Fibroblast of peridontal ligament (primary cell): ENCODE results near the gene RSPRY1.
"Not testable (repeated sequence)": the region's sequence is repeated elsewhere in the genome, so short reads cannot be mapped to it uniquely, and the experiment has no call there.

ENCODE experiments used
- DNase-seq: peaks from one replicate; pipeline ENCODE4 v3.0.0-alpha.2; 2010; ENCODE audit errors: extremely low read depth

The RSPRY1 gene

DNA sequence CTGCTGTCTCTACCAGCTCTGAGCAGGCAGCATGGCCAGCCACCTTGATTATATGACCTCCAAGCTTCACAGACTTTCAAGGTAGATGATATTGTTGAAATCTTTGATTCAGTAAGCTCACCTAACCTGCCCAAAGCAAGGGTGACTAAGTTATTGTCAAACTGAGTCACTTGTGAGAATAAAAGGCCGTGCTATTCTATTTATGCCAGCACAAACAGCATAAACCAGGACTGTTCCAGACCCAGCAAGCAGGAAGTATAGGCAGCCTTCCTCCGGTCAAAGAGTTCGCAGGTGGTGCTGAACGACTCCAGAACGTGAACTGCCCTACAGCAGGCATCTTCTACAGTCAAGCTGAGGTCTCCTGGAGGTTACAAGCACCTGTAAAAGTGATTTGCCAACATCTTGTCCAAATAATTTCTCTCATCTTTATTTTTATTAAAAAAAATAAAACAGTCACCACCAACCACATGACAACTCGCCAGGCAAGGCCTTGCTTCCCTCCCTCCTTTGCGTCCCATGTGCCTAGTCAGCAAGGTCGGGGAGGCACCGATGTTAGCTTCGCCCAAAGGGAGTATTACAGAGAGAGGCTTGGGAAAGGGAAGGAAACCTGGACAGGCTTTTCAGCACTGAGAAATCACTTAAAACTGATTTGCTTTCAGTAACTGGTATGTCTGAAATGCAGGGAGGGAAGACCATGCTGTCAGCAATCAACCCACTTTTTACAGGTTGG lies 69.7 kb downstream of the RSPRY1 start:
- DNase-seq = no peak

DNA sequence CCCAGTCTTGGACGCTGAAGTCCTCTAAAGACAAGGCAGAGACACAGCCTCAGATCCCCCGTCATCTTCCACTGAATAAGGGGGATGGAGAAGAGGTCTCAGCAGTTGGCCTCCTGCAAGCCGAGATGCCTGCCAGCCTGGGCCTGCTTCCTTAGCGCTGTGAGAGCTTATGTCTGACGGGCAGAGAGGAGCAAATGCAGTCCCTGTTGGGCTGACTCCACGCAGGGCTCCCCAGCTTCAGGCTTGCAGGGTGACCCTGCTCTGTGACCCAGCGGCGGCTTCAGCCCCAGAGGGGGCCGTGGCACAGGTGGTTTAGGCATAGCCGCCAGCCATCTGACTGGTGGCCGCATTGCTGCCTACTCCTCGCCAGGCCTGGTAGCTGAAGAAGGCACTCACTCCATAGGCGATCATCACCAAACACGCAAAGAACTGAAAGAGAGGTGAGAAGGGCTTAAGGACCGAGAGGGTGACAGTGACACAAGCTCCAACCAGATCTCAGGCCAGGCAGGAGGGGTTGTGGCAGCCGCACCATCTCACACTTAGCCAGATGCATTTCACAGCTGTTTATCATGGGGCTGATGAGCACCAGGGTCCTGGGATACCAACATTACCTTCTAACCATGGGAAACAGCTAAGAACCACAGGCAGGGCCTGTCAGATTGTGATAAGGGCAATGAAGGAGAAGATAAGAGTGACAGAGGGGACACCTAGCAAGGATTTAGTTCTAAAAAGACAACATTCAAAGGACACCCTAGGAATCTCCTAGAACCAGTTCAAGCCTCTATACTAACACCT lies 70.7 kb downstream of the RSPRY1 start:
- no peak for DNase-seq

DNA sequence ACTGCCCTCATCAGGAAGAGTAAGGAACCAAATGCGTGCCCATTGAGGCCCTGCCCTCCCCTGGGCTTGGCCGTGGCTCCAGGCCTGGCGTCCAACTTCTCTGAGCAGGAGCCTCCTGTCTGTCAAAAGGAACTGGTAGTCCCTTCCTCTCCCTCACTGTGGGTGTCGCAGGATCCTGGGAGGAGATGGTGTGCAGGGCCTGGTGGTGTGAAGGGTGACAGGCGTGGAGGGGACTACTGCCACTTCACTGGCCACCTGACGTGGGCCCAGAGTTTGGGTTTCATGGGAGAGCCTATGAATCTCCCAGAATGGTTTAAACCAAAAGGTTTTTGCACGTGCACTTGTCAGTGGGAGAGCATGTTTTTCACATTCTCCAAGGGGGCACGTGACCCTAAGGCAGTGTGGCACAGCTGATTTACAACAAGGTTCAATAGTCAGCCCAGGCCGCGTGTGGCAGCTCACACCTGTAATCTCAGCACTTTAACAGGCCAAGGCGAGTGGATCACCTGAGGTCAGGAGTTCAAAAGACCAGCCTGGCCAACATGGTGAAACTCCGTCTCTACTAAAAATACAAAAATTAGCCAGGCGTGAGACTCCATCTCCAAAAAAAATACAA lies 71.4 kb downstream of the RSPRY1 start:
- DNase-seq = no peak

DNA sequence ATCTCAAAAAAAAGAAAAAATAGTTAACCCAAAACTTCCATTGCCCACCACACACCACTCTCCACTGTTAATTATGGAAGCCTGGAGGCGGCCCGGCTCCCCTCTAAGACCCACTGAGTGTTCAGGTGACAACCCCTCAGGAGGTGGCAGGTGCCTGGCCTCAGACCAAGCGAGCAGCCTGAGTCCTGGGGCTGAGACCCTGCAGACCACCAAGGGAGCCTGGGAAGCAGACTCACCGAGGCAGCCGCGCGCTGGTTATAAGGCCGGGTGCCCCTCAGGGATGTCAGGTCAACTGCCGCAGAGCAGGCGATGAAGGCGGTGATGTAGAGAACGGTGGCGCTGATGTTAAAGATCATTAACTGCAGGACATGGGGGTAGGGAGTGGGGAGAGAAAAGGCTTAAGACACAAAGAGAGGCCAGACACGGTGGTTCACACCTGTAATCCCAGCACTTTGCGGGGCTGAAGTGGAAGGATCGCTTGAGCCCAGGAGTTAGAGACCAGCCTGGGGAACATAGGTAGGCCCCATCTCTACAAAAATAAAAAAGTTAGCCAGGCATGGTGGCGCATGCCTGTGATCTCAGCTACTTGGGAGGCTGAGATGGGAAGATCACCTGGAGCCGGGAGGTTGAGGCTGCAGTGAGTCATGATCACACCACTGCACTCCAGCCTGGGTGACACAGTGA lies 72.2 kb downstream of the RSPRY1 start:
- DNase-seq = no peak

DNA sequence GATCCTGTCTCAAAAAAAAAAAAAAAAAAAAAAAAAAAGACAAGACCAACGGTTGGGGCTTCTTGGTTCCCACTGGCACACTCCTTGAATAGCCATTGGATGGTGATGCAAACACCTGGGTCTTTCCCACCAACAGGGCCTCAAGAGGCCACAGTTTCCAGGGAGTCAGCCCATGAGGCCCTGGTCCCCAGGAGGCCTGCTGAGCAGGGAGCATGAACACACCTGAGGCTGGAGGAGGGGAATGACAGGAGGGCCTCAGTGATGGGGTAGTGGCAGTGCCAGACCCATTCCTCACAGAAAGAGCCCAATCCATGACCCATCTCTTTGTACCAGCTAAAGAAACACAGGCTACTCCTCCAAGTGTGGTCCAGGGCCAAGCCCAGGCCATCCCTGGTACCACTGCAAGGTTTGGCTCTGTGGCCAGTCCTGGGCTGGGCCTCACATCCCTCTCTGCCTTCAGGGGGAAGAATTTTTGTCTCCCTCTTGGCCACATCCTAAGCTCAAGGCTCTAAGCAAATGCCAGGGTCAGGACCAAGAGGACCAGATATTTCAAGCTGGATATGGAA lies 72.9 kb downstream of the RSPRY1 start:
- no peak for DNase-seq

DNA sequence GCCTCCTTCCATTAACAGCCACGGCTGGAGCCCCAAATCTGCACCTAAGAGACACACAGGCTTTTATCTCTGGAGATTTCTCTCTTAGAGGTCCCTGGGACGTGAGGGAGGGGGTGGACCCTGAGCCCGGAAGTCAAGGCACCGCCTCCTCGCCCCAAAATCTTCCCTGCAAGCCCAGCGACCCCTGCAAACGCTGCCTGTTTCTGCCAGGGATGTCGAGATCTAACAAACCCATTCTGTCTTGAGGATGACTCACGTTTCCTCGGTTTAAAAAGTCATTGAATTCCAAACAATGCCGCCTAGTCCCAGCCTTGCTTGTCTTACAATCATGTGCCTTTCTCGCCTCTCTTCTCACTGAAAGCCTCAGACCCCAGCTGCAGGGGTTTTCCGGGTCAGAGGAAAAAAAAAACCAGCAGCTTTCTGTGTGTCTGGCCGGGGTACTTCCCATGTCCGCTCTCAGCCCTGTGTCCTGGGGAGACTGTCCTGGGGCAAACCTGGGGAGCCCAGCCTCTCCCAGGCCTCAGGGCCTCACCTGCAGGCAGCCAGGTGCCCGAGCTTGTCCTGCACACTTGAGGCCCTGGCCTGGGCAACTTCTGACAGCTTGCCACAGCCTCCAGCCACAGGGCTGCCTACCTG lies 74.3 kb downstream of the RSPRY1 start:
- DNase-seq = peak; percentile 67

DNA sequence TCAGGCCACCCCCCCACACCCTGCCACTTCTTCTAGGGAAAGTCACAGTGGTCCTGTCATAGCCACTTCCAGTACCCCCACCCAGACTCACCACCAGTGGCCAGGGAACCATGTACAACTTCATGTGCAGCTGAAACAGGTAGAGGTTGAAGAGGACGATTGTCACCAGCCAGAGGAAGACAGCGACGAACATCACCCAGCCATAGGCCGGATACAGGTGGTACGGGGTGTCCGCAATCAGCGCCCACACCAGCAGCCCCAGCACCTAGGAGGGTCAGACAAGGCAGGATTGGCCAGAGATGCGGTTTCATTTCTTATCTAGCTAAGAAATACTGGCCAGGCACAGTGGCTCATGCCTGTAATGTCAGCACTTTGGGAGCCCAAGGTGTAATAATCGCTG lies 75.7 kb downstream of the RSPRY1 start:
- DNase-seq = no peak

DNA sequence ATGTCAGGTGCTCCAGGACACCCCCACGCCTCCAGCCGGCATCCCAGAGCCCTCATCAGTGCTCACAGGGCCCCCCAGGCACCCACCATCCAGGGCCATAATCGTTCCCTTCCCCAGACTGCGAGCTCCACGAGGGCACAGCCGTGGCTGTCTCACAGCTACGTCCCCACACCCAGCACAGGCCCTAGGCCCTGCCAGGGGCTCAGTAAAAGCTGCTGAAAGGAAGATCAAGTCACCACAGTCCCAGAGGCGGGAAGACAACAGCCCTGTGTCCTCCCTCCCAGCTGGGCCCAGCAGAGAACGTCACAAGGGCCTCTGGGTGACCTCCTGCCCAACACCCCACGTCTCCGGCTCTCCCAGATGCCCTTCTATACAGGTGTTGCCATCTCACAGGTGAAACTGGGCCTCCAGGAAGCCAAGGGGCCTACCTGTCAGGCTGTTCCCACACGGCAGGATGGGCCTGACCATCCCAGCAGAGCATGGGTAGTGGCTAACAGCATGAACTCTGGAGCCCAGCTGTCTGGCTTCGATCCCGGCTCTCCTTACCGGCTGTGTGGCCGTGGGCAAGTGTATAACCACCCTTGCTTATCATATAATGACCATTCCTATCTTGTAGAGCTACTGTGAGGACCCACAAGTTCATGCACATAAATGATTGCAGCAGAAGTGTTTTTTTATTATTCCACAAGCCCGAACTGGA lies 76.9 kb downstream of the RSPRY1 start:
- DNase-seq = no peak

DNA sequence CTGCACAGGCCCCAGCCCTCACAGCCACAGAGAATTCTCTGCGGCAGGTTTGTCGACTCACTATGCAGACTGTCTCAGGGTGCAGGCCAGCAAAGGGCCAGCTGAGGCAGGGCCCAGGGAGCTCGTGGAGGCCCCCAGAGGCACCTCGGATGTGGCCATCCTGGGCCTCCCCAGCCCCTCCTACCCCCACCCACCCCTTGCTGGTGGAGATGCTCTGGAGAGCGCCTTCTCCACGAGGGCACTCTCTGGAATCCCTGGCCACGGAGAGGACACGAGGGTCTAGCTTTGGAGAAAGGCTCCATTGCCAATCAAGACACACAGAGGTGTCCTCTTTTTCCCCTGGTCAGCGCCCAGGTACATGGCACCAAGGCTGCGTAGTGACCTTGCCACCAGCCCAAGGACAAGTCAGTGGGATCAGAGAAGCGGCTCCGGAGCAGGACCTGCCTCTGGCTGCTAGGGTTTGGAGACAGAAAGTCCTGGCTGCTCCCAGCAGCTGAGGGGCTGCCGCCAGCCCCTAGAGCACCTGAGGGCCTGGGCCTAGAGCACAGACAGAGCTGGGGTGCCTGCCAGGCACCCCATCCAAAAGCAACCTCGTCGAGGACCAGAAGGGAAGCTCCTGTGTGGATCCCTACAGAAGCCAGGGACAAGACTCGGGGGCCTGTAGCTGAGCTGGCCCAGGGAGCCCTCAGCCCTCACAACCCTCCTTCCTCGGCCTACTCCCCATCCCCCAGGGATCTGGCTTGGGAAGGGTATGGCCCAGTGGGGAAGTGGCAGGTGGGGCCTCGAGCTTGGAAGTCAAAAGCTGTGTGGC lies 77.6 kb downstream of the RSPRY1 start:
- DNase-seq = no peak

DNA sequence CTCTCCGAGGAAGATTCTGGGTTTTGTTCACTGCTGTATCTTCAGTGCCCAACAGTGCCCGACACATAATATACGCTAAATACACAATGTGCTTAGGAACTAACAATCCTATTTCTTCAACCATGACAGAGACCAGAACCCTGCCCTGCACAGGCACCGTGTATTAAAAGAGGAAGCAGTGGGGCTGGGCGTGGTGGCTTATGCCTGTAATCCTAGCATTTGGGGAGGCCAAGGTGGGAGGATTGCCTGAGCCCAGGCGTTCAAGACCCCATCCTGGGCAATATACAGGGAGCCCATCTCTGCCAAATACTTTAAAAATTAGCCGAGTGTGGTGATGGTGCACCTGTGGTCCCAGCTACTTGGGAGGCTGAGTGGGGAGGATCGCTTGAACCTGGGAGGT lies 78.3 kb downstream of the RSPRY1 start:
- DNase-seq = no peak

DNA sequence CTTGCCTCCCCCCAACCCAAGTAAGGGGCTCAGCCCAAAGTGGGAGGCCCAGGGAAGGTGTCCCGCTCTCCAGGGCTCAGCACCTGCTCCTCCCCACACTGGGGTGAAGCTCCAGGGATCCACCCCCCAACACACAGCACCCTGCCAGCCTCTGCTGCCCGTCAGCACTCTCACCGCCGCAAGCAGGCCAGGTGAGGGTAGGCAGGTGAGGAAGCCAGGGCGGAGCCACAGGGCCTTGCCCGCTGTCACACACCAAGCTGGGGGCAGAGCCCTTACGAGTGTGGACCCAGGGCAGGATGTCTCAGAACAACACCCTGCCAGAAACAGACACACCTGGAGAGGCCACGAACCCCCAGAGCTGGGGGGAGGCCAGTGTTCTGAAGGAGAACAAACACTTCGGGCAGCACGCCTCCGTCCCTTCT lies 78.8 kb downstream of the RSPRY1 start:
- DNase-seq = no peak

DNA sequence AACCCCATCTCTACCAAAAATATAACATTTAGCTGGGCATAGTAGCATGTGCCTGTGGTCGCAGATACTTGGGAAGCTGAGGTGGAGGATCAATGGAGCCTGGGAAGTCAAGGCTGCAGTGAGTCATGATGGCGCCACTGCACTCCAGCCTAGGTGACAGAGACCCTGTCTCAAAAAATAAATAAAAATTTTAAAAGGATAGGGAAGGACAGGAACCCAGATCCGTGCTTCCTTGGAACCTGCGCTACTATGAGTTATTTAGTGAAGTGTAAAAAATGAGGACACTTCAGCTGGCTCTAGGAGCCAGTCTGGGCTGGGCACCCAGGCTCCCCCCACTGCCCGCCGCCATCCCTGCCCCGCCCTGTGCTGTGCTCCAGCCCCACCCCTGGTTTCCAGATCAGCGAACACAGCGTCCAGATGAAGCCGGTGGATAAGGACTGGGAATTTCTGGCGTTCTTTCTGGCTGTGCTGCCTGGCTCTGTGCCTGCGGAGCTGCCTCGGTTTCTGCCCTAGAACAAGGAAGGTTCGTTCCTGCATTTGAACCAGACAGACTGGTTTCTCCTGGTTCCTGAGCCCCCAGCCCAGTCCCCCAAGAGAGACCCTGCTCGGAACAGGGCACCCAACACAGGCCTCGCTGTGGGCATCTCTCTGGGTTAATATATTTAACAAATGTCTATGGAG lies 79.9 kb downstream of the RSPRY1 start:
- DNase-seq = no peak

DNA sequence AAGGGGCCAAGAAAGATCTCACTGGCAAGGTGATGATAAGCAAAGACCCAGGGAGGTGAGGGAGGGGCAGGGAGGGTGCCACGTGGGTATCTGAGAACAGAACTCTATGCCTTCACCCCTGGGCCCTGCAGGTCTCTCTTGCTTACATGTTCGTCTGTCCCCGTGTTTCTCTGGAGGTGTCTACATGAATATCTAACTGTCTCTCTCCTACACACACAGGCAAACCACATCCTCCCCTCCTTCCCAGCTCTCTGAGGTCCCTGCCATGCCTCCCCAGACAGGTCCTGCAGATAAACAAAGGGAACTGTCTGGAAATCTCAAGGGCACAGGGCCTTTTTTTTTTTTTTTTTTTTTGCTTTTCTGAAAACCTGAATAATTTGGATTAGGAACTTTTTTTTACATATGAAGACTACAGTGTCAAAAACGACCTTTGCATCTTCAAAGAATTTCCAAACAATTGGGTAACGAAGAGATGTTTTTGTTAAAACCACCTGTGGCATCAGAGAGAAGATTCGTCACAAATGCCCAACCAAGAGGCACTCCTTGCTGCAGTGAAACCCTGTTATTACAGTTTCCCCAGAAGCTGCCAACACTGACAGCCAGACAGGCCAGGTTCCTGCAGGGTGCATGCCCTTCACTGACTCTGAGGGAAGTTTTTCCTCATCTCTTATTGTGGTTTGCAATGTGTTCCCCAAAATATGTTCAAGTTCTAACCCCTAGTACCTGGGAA lies 80.6 kb downstream of the RSPRY1 start:
- DNase-seq = no peak

DNA sequence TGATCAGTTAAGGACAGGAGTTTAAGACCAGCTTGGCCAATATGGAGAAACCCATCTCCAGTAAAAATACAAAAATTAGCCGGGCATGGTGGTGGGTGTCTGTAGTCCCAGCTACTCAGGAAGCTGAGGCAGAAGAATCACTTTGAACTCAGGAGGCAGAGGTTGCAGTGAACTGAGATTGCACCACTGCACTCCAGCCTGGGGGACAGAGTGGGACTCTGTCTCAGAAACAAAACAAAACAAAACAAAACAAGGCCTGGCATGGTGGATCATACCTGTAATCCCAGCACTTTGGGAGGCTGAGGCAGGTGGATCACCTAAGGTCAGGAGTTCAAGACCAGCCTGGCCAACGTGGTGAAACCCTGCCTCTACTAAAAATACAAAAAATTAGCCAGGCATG lies 81.2 kb downstream of the RSPRY1 start:
- not testable (repeated sequence) for DNase-seq

DNA sequence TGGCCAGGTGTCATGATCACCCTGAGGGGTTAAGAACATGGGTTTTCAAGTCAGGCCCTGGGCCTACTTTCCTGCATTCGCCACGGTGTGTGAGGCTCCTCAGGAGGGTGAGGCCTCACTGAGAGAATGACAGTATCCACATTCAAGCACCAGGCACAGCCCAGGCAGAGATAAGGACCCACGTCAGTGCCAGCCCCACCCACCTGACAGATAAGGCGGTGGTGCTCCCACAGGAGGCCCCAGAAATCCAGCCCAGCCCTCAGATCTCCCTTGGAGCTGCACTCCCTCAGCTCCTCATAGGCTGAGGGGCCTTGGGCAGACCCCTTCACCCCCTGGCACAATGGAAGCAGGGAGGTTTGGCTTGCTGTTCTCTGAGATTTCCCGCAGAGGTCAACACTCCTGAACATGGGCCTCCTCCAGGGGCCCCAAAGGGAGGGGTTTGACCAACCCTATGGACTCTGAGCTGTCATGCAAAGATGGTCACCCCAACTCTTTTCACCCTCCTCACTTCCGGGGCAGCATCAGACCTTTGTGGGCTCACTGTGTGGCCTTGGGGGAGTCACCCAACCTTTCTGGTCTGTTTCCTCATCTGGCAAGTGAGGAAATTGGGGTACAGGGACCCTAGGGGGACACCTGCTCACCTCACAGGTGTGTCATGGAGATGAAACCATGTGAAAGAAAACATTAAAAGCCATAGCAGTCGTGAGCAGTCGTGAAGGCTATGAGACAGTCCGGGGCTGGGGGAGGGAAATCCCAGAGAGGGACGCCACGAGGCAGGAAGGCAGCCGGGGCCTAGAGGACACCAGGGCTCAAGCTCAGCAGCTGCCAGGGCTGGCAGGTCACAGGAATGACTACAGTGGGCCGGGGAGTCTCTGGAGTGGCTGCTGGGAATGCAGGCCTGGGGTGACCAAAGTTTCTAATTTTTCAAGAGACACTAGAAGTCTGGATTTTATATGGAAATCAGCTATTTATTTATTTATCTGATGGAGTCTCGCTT lies 83.0 kb downstream of the RSPRY1 start:
- DNase-seq = no peak

DNA sequence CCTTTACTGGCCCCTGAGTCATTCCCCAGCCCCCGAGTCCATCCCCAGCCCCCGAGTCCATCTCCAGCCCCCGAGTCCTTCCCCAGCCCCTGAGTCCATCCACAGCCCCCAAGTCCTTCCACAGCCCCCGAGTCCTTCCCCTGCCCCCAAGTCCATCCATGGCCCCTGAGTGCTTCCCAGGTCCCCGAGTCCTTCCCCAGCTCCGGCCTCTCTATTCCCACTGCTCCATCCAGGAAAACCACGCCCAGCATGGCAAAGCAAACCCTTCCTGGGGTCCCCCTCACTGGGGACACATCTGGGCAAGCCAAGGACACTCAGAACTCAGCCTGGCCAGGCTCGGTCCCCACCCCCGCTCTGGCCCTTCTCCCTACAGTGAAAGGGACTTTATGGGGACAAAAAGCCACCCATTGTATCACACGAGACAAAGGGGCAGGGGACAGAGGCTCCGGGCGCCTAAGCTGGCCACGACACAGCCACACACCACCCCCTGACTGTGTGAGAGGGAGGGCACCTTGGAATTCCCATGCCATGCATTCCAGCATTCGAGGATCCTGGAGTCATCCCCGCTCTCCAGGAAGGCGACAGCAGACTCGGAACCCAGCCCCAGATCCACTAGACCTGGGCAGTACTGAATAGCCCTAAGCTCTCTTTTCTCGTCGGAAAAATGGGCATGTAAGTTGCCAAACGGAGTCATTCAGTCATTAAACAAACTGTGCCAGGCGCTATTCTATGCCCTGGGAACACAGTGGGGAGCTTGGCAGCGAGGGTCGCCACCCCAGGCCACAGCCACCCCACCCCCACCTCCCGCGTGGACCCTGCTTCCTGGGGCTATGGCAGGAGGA lies 84.3 kb downstream of the RSPRY1 start:
- no peak for DNase-seq

DNA sequence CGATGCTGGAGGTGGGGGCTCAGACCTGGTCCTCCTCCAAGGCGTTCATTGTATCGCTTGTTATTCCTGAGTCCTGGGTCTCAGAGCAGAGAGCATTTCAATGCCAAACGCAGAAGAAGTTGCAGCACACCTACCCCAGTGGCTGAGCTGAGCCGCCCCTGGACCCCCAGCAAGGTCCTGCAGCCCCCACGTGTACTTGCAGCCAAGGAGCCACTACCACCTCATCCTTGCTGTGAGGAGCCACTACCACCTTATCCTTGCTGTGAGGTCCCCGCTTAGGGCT lies 84.9 kb downstream of the RSPRY1 start:
- no peak for DNase-seq
